G401.6 (cell line): Measurements from ENCODE around the gene MNDA.
"Not testable (repeated sequence)": the region's sequence is repeated elsewhere in the genome, so short reads cannot be mapped to it uniquely, and the experiment has no call there.

Experiments
- FAIRE-seq: peaks from 2 replicates; lab custom pipeline; 2012; peaks lifted over from hg19 to GRCh38; lab: Jason Lieb, UNC

The MNDA gene

DNA sequence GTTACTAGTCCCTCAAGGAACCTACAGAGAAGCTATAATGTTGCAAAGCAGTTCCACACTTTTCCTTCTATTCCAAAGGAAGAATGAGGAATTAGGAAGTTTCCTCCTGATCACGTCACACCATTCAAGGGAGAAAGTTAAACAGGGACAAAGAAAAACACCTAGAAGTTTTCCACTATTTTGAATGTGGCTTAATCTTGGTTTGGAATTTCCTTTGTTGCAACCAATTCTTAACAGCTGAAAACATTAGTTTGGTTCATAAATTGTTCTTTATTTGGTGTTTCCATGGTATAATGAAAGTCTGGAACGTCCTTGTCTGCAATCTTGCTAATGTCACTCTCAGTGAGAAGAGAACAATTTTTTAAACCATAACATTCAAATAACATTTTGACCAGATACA is 8.4 kb downstream of the MNDA start:
- no peak for FAIRE-seq

DNA sequence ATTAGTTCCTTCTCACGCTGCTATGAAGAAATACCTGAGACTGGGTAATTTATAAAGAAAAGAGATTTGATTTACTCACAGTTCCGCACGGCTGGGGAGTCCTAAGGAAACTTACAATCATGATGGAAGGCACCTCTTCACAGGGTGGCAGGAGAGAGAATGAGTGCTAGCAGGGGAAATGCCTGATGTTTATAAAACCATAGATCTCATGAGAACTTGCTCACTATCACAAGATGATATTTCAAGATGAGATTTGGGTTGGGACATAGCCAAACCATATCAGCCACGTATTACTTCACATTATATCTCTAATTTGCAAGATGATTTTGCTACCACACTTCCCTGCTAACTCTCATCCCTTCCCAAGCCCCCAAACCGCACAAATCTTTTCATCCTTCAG is 9.1 kb downstream of the MNDA start:
- FAIRE-seq, result no peak

DNA sequence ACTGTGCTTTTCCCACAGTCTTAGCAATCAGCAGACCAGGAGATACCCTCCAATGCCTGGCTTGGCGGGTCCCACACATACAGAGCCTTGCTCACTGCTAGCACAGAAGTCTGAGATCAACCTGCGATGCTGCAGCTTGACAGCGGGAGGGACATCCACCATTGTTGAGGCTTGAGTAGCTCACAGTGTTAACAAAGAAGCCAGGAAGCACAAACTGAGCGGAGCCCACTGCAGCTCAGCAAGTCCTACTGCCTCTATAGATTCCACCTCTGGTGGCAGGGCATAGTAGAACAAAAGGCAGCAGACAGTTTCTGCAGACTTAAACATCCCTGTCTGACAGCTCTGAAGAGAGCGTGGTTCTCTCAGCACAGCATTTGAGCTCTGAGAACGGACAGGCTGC is 33.4 kb downstream of the MNDA start:
- no peak for FAIRE-seq

DNA sequence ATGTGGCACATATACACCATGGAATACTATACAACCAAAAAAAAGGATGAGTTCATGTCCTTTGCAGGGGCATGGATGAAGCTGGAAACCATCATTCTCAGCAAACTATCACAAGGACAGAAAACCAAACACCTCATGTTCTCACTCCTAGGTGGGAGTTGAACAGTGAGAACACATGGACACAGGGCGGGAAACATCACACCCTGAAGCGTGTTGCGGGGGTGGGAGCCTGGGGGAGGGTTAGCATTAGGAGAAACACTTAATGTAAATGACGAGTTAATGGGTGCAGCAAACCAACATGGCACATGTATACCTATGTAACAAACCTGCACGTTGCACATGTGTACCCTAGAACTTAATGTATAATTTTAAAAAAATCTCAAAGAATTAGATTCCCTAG is 39.3 kb downstream of the MNDA start:
- FAIRE-seq, result not testable (repeated sequence)

DNA sequence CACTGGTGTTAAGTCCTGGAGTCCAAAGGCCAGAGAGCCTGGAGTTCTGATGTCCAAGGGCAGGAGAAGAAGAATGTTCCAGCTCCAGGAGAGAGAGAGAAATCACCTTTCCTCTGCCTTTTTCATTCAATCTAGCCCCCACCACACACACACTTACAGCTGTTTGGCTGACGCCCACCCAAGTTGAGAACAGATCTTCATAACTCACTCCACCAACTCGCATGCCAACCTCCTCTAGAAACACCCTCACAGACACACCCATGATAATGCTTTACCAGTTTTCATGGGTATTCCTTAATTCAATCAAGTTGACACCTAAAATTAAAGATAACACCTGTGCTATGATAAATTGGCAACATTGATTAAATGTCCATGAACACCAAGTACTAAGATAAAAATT is 42.0 kb downstream of the MNDA start:
- no peak for FAIRE-seq

DNA sequence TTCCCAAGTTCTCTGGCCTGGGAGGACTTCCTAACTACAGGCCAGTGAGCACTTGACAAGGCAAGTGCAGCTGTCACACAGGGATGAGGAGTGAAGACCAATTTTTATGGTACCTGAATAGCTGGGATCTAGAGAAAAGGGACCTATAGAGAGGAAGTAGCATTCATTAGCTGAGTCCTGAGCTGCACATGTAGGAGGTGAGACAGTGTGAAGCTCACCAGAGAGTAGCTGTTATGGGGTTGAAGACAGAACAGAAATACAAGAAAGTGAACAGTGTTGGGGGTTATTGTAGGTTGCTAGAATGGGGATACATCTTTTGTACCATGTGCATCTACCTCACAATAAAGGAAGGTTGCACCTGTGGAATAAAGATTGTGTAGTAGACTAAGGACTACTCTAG is 62.5 kb downstream of the MNDA start:
- no peak for FAIRE-seq

DNA sequence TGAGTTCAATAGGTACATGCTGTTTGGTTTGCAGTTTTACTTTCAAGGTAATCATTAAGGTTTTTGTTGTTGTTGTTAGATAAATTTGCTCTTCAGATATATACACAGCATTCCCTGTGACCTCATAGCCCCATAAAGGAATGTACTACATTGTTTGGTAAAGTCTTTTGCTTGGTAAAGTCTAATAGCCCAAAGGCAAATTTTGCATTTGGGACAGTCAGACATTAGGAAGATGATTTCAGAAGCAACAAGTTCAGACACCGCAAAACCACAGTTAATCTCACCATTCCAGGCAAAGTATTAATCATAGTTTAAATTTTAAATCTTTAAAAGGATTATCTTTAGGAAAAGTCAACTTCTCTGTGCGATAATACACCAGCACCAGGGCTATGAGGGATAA is 67.6 kb downstream of the MNDA start:
- no peak for FAIRE-seq
